HG03378 (cell line): Measurements from ENCODE around the gene UBAP1L.

Experiments used
- ATAC-seq: cut with Tn5 transposase; IDR thresholded peaks from one replicate; pipeline ENCODE4 v1.9.1; 2021; ENCODE audit warnings: mild to moderate bottlenecking, moderate library complexity; ENCODE audit not compliant: unreplicated experiment

Gene UBAP1L

DNA sequence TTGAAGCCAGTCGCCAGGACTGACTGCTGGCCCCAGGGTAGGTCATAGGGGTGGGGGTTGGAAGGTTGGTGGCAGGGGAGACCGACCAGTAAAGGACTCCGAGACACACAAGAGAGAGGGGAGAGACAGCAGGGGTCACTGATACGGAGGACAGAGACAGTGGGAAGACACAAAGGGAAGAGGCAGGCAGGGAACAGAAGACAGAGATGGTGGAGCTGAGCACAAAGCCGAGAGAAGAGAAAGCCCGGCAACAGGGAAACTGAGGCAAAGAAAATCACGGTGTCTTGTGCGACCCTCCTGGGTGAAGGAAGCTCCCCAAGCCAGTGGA lies 47.7 kb downstream of the UBAP1L start:
- no peak for ATAC-seq

DNA sequence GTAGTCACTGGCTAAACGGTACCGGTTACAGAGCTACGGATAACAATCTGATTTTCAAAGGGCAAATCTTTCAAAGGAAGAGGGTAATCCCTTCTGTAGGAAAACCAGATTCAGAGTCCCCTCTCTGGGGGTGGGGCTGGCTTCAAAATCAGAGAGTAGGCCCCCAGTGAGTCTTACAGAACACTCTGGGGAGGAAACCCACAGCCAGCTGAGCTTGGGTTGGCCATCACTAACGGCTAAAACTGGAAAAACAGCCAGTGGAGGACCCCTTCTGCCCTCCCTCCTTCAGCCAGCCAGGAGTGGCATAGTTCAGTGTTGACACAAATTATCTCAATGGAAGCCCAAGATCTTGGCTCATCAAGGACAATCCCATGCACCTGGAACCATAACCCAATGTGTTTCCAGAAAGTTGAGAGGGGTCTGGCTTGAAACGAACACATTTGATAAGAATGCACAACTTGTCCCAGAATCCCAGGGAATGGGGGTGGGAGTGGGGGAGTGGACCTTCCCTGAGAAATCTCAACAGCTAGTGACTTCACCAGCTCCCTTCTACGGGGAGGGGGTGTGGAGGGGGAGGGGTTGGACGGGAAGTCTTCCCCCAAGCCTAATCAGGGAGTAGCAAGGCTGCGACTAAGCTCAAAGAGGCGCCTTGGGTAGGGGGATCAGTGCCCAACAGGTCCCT lies 48.2 kb downstream of the UBAP1L start:
- no peak for ATAC-seq

- no peak for ATAC-seq
Observed at GRCh38 chr15:65066001-65066634, 48.9 kb downstream of the UBAP1L start.

GRCh38 chr15:65062726-65063125 lies 52.3 kb downstream of the UBAP1L start:
- ATAC-seq, result no peak

DNA sequence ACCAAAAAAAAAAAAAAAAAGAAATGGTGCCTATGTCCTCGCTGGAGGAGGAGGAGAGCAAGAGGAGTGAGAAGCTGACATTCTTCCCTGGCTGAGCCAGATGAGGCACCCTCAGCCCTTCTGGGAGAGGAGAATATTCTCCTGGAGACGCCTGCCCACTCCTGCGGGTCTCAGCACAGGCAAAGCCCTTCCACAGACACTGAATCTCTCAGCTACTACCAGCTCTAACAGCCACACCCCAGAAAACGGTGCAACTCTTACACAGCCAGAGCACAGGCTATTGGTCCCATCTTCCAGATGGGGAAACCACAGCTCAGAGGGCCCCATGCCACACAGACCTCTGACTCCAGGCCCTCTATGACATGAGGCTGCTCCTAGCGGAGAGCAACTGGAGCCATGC lies 52.9 kb downstream of the UBAP1L start:
- ATAC-seq, result no peak

GRCh38 chr15:65060641-65061397 lies 54.2 kb downstream of the UBAP1L start:
- no peak for ATAC-seq

- no peak for ATAC-seq
Observed at GRCh38 chr15:65059931-65060596, 54.9 kb downstream of the UBAP1L start.

GRCh38 chr15:65059369-65059750 lies 55.6 kb downstream of the UBAP1L start:
- ATAC-seq, result no peak

GRCh38 chr15:65058394-65059368 lies 56.3 kb downstream of the UBAP1L start:
- ATAC-seq, result no peak

DNA sequence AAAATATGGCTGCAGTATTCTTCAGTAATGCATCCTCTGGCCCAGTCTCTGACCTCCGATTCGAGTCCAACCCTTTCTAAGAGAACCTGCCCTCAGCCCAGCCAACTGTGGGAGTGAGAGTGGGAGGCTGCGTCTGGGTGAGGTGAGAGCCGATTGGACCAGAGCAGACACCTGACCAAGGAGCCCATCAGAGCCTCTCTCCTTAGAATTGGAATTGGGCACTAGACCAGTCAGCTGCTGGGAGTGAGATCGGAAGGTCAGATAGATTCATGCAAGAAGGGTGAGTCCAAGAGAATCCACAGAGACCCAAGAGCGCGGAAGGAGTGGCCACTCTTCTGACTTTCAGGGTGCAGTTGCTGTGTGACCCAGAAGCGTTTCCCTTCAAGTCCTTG lies 57.5 kb downstream of the UBAP1L start:
- no peak for ATAC-seq

GRCh38 chr15:65056868-65057548 lies 58.0 kb downstream of the UBAP1L start:
- no peak for ATAC-seq

DNA sequence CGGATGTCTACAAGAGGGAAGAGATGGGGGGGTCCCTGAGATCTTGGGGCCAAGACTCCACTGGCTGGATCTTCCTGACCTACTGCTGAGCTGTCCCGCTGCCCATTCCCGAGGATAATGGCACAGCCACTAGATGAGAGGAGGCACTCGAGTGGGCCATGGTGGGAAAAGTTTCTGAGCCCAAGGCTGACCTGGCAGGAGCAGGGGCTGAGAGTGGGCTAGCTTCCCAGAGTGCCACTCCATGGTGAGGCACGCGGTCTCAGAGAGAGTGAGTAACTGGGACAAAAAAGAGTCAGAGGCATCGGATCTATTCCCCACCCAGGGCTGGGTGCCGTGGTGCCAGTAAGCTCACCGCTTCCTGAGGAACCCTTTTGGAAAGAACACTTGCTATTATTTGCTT lies 58.9 kb downstream of the UBAP1L start:
- no peak for ATAC-seq

DNA sequence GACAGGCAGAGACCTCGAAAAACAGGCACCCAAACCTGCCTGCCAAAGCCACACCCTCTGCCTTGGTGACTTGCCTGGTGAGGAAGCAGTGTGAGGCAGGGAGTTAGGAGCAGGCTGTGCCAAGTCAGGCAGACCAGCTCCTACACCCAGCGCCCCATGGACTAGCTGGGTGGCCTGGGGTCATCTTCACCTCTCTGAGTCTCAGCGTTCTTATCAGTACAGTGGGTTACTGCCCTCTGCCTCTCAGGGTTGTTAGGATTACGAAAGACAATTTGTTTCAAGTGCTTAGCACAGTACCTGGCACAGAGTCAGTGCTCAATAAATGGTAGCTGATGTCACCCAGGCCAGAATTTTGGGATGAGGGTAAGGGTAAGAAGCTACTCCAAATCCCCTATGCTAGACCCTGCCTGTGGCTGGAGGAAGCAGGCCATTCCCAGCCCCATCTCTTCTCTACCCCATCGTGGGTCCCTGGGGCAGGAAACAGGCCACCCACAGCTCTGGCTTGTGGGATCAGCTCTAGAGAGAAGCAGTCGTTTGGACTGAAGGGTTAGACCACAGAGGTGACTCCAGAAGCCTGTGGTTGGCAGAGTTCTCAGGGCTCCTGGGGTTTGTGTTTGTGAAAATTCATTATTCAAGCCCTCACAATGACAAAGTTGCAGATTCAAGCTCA lies 59.7 kb downstream of the UBAP1L start:
- ATAC-seq, result no peak

- no peak for ATAC-seq
Observed at GRCh38 chr15:65054333-65055200, 60.4 kb downstream of the UBAP1L start.

- ATAC-seq, result no peak
Observed at GRCh38 chr15:65052956-65053355, 62.0 kb downstream of the UBAP1L start.

DNA sequence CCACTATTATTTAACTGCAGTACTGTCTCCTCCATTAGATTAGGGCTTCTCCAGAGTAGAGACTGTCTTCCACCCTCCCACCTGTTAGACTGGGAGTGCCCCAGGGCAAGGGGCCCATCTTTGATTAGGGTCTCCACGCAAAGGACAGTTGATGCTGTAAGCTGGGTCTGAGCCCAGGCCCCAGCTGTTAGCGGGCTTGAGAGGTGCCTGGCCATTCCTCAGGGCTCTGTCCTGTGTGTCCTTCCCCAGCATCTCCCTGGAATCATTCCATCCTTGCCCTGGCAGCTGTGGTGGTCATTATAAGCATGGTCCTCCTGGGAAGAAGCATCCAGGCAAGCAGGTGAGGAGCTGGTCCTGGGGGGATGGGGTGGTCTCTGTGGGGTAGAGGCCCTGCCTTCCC lies 63.7 kb downstream of the UBAP1L start:
- ATAC-seq, result no peak

GRCh38 chr15:65050270-65050669 lies 64.7 kb downstream of the UBAP1L start:
- ATAC-seq, result no peak

DNA sequence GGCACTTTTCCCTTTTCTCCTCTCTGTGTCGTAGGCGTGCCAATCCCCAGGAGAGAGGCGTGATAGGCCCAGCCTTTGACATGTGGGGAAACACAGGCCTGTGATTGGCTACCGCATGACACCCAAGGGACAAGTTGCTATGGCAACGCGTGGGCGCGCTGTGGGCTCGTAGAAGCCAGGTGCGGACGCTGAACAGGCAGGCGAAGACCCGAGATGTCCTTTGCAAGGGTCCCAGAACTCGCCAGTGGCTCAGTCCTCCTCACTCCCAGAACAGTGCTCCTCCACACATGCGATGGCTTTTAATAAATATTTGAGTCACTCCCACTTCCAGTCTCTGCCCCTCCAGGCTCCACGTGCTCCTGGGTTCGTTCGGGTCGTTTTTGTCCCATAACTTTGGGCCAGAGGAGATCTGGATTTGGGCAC lies 65.6 kb downstream of the UBAP1L start:
- ATAC-seq, result peak; percentile 76
